SK-N-SH treated with all-trans-retinoic acid at 6 μM for 48 hours (cell line): ENCODE measurements around the gene CALY.

Source experiments
- CREB5 ChIP-seq: fragments of 250-450 bp; sonication (Bioruptor Pico); IDR thresholded peaks from 2 replicates; pipeline ENCODE4 v1.5.1; 2020; ENCODE audit warnings: low read depth, mild to moderate bottlenecking, moderate library complexity
- CSDC2 ChIP-seq: fragments of 250-450 bp; sonication (Bioruptor Pico); IDR thresholded peaks from 2 replicates; pipeline ENCODE4 v1.5.0; 2020; ENCODE audit warnings: mild to moderate bottlenecking, moderate library complexity
- CSRNP3 ChIP-seq: fragments of 250-450 bp; sonication (Bioruptor Pico); IDR thresholded peaks from 2 replicates; pipeline ENCODE4 v1.5.1; 2021; ENCODE audit warnings: mild to moderate bottlenecking, moderate library complexity
- PATZ1 ChIP-seq: fragments of 250-450 bp; sonication (Bioruptor Pico); IDR thresholded peaks from 2 replicates; pipeline ENCODE4 v1.8.0; 2020; ENCODE audit warnings: mild to moderate bottlenecking, moderate library complexity, borderline replicate concordance
- POU6F1 ChIP-seq: fragments of 250-450 bp; sonication (Bioruptor Pico); IDR thresholded peaks from 2 replicates; pipeline ENCODE4 v1.8.0; 2021; ENCODE audit warnings: low read depth, mild to moderate bottlenecking, moderate library complexity, borderline replicate concordance
- PPARA ChIP-seq: fragments of 250-450 bp; sonication (Bioruptor Pico); IDR thresholded peaks from 2 replicates; pipeline ENCODE4 v1.5.0; 2020; ENCODE audit warnings: mild to moderate bottlenecking, borderline replicate concordance
- TOX ChIP-seq: fragments of 250-450 bp; sonication (Bioruptor Pico); IDR thresholded peaks from 2 replicates; pipeline ENCODE4 v1.8.0; 2021; ENCODE audit warnings: mild to moderate bottlenecking, moderate library complexity, borderline replicate concordance
- TSHZ2 ChIP-seq: fragments of 250-450 bp; sonication (Bioruptor Pico); IDR thresholded peaks from 2 replicates; pipeline ENCODE4 v1.5.0; 2020; ENCODE audit warnings: mild to moderate bottlenecking, moderate library complexity
- ZFP3 ChIP-seq: fragments of 250-450 bp; sonication (Bioruptor Pico); IDR thresholded peaks from 2 replicates; pipeline ENCODE4 v1.5.0; 2020; ENCODE audit warnings: mild to moderate bottlenecking, moderate library complexity
- ZFP30 ChIP-seq: fragments of 450-650 bp; formaldehyde crosslinking; IDR thresholded peaks from 2 replicates; pipeline ENCODE4 v1.5.0; 2022; ENCODE audit warnings: mild to moderate bottlenecking, moderate library complexity

GRCh38 chr10:133277993-133278576 lies 58.6 kb downstream of the CALY start:
- no peak for TF ChIP-seq POU6F1
- TF ChIP-seq CSRNP3 = no peak
- no peak for TF ChIP-seq ZFP30 (CRISPR knock-in tag)
- TF ChIP-seq CREB5 (CRISPR knock-in tag) = no peak
- no peak for TF ChIP-seq PPARA (CRISPR knock-in tag)
- no peak for TF ChIP-seq CSDC2
- no peak for TF ChIP-seq TOX
- no peak for TF ChIP-seq PATZ1 (CRISPR knock-in tag)
- no peak for TF ChIP-seq ZFP3 (CRISPR knock-in tag)
- TF ChIP-seq TSHZ2 = no peak
